ENCODE measurements around the gene OSBPL5. TPM values are rescaled to one million over a fixed set of nuclear protein-coding genes. Genes with fewer than 3 reads are reported as not detected.

Gene OSBPL5
- total RNA-seq, 1 experiment from 2014 or later, result 16.1 TPM

DNA sequence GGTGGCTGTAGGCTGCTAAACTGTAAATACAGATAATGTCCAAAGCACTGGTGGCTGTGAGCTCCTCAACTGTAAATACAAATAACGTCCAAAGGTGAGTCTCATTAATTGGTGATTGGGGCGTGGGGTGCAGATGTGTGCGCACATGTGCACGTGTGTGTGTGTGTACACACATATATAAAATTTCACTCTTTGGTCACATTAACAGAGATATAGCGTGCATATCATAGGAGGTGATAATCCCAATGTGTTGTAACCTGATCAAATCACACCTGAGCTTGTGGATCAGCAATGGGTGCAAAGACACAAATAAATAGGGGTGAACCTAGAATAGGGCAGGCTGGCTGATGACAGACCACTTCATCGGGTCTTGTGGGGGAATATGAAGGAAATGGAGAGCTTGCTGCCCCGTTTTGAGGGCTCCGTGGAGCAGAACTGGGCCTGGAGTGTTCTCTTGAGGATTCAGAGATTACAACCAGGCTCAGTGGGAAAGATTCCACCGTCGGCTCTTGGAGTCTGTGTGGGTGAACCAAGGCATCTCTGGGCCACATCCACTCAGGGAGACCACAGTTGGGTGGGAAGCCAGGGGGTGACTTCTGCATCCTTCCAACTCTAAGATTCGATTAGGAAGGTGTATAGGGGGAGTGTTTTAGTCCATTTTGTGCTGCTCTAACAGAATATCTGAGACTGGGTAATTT is 24.9 kb upstream of the OSBPL5 start:
- Mint-ChIP-seq H3K4me1 (peaks cover 43 to 53% of the 10 kb centered on the region in 2 experiments), H3K27ac (no peak overlapping the region), H3K9me3 (peaks cover 0 to 3% of the 10 kb centered on the region in 2 experiments; a peak in 2 of 5 replicates), H3K4me3 (peak overlapping the region; percentile 36 to 52; a peak in 3 of 5 replicates), H3K27me3 (ENCODE audit: low read depth) (peaks cover 12% of the 10 kb centered on the region), H3K36me3 (ENCODE audit: insufficient read depth in 1 of 3, low read depth in 3 of 3) (no peaks in the 10 kb centered on the region; a peak in 1 of 7 replicates)
- Histone ChIP-seq H3K79me2 (ENCODE audit: insufficient read depth, low read length) (no peaks in the 10 kb centered on the region), H3K4me2 (ENCODE audit: insufficient read depth, insufficient read length, low read length) (peak overlapping the region; percentile 35), H2BK5ac (ENCODE audit: insufficient read length, low read length) (no peak overlapping the region), H3K9me3 (ENCODE audit: control insufficient read depth, low read depth, low read length) (no peaks in the 10 kb centered on the region), H3K4ac (ENCODE audit: low read depth, low read length) (no peak overlapping the region), H2AK5ac (ENCODE audit: insufficient read length, low read length) (no peak overlapping the region), H4K8ac (replicated peaks; ENCODE audit: insufficient read length, low read depth, low read length) (no peak overlapping the region), H3K4me1 (ENCODE audit: insufficient read depth, low read length) (peaks cover 6% of the 10 kb centered on the region; the same call in 1 of the 2 replicates), H4K5ac (ENCODE audit: insufficient read length, low read depth, low read length) (no peak overlapping the region), H3K14ac (ENCODE audit: insufficient read depth, low read length) (no peak overlapping the region), H3K79me1 (ENCODE audit: insufficient read depth, low read depth, low read length, poor library complexity, severe bottlenecking) (no peaks in the 10 kb centered on the region), H3K27ac (ENCODE audit: insufficient read length, low read depth, low read length) (no peak overlapping the region), H3K56ac (ENCODE audit: insufficient read length, low read depth, low read length) (no peak overlapping the region), H3T11ph (ENCODE audit: low read length) (no peak overlapping the region), H2BK20ac (ENCODE audit: low read depth, low read length, poor library complexity, severe bottlenecking) (no peak overlapping the region), H4K20me1 (ENCODE audit: control insufficient read depth, insufficient read depth, insufficient read length) (no peaks in the 10 kb centered on the region), H3K9ac (ENCODE audit: extremely low read depth, insufficient read length, low read length) (no peak overlapping the region), H3K23ac (ENCODE audit: insufficient read length, low read depth, low read length) (no peak overlapping the region), H3K27me3 (ENCODE audit: insufficient read depth, low read length) (no peaks in the 10 kb centered on the region), H2BK15ac (ENCODE audit: low read depth, low read length) (no peak overlapping the region), H2BK12ac (ENCODE audit: insufficient read length, low read depth, low read length) (no peak overlapping the region), H2AFZ (ENCODE audit: low read length) (no peak overlapping the region), H3K18ac (ENCODE audit: insufficient read length, low read depth, low read length) (no peak overlapping the region), H4K91ac (ENCODE audit: insufficient read length, low read depth, low read length) (no peak overlapping the region), H3K23me2 (ENCODE audit: insufficient read length, low read depth, low read length, poor library complexity, severe bottlenecking) (no peaks in the 10 kb centered on the region), H2BK120ac (ENCODE audit: low read depth, low read length, poor library complexity, severe bottlenecking) (no peak overlapping the region)
- WGBS (ENCODE audit: extremely low coverage, insufficient read length, low lambda C conversion rate), result no CpG with 5 or more reads among the region's 11 CpGs
- TF ChIP-seq CTCF (conservative IDR thresholded peaks at IDR 0.05), result no peak
- no peak for DNase-seq
